ENCODE data around the gene ADAMTSL5.

GRCh38 chr19:1474011-1474764, 38.6 kb downstream of the ADAMTSL5 start:
- TF ChIP-seq CTCF (IDR thresholded peaks at IDR 0.05) = no peak
- TF ChIP-seq POLR2AphosphoS5 (IDR thresholded peaks at IDR 0.05; ENCODE audit: low read depth, low read length) = no peak
- no peak for TF ChIP-seq TCF7L2 (IDR thresholded peaks at IDR 0.05; ENCODE audit: low read depth, low read length)

Measured in Panc1 (cell line).